PC-9 (cell line): ENCODE data around the gene ARIH1. TPM values are rescaled to one million over a fixed set of nuclear protein-coding genes. Genes with fewer than 3 reads are reported as not detected.

Experiments used
- Bru-seq: library from RNA; stranded (reverse); fragments of 400-500 nt; gene quantifications from one replicate; lab custom pipeline; 2021; lab: Mats Ljungman, UMichigan
- BruChase-seq, 2 experiments: library from RNA; stranded (reverse); fragments of 400-500 nt; gene quantifications; one replicate each; lab custom pipeline; 2021; lab: Mats Ljungman, UMichigan
- BruUV-seq: library from RNA; stranded (reverse); fragments of 400-500 nt; replicated peaks from 2 replicates; lab custom pipeline; 2021; lab: Mats Ljungman, UMichigan
- CTCF ChIA-PET: fragments of 300-600 bp; sonication (Branson Sonifier 250); formaldehyde crosslinking; loops from one replicate; lab custom pipeline; 2022; ENCODE audit warnings: antibody characterized with exemption; lab: Charles Lee
- POLR2A ChIA-PET: fragments of 300-600 bp; sonication (Branson Sonifier 250); formaldehyde crosslinking; loops from one replicate; lab custom pipeline; 2022; ENCODE audit warnings: antibody characterized with exemption; ENCODE audit not compliant: unreplicated experiment; lab: Charles Lee
- DNase-seq, 2 experiments: peaks; one replicate each; pipeline versions ENCODE4 v3.0.0 to v3.0.0-alpha.2; 2015 to 2022; ENCODE audit warnings: mixed read lengths in 1 of 2
- H2AFZ ChIP-seq: fragments of 200-600 bp; sonication (generic); 2 replicates; pipeline ENCODE4 v1.8.1; 2017; ENCODE audit warnings: antibody characterized with exemption
- H3F3A ChIP-seq: fragments of 200-600 bp; sonication (generic); 2 replicates; pipeline ENCODE4 v1.8.1; 2017; ENCODE audit warnings: antibody characterized with exemption, mild to moderate bottlenecking, low read depth; ENCODE audit not compliant: insufficient read depth
- H3K27ac ChIP-seq: fragments of 200-600 bp; sonication (generic); 2 replicates; pipeline ENCODE4 v1.6.1; 2016; ENCODE audit warnings: mixed run types
- H3K27me3 ChIP-seq: fragments of 200-600 bp; sonication (generic); 2 replicates; pipeline ENCODE4 v1.6.1; 2016; ENCODE audit warnings: low read depth, mixed run types; ENCODE audit not compliant: insufficient read depth
- H3K36me3 ChIP-seq: fragments of 200-600 bp; sonication (generic); 2 replicates; pipeline ENCODE4 v1.6.1; 2016; ENCODE audit warnings: low read depth, mixed run types
- H3K4me1 ChIP-seq: fragments of 200-600 bp; sonication (generic); replicated peaks from 2 replicates; pipeline ENCODE4 v1.6.1; 2016; ENCODE audit warnings: mixed run types; ENCODE audit not compliant: insufficient read depth
- H3K4me2 ChIP-seq: fragments of 200-600 bp; sonication (generic); 2 replicates; pipeline ENCODE4 v1.6.1; 2017; ENCODE audit warnings: mixed run types
- H3K4me3 ChIP-seq: fragments of 200-600 bp; sonication (generic); 2 replicates; pipeline ENCODE4 v1.6.1; 2016; ENCODE audit warnings: mixed run types
- H3K79me2 ChIP-seq: fragments of 200-600 bp; sonication (generic); 2 replicates; pipeline ENCODE4 v1.6.1; 2017; ENCODE audit warnings: low read depth, mixed run types
- H3K9me2 ChIP-seq: fragments of 200-600 bp; sonication (generic); 2 replicates; pipeline ENCODE4 v1.8.1; 2017; ENCODE audit warnings: mild to moderate bottlenecking; ENCODE audit not compliant: insufficient read depth
- H3K9me3 ChIP-seq: fragments of 200-600 bp; sonication (generic); 2 replicates; pipeline ENCODE4 v1.8.1; 2016; ENCODE audit warnings: low read depth; ENCODE audit not compliant: insufficient read depth
- H4K20me1 ChIP-seq: fragments of 200-600 bp; sonication (generic); 2 replicates; pipeline ENCODE4 v1.8.1; 2017; ENCODE audit not compliant: insufficient read depth
- EZH2 ChIP-seq: fragments of 200-600 bp; sonication (generic); IDR thresholded peaks from 2 replicates; pipeline ENCODE4 v1.8.0; 2017; ENCODE audit warnings: antibody characterized with exemption, low read depth
- intact Hi-C: fragments of 100-400 bp; cut with micrococcal nuclease; formaldehyde crosslinking; loops from one replicate; pipeline ENCODE4 v1.10.0; 2022; ENCODE audit not compliant: unreplicated experiment
- long read RNA-seq: library from polyadenylated mRNA; stranded (forward); transcript quantifications from one replicate; pipeline ENCODE4 v2.0.0, GENCODE V29; 2022
- total RNA-seq: library from RNA; stranded (reverse); gene quantifications from 2 replicates; pipeline ENCODE4 v1.2.3, GENCODE V29; 2021
- TF ChIP-seq, protein P1 (sequence below): fragments of 200-600 bp; sonication (generic); conservative IDR thresholded peaks from 2 replicates; pipeline ENCODE4 v1.6.1; 2017; ENCODE audit warnings: mixed run types, antibody characterized with exemption, mild to moderate bottlenecking, moderate library complexity

The ARIH1 gene, protein sequence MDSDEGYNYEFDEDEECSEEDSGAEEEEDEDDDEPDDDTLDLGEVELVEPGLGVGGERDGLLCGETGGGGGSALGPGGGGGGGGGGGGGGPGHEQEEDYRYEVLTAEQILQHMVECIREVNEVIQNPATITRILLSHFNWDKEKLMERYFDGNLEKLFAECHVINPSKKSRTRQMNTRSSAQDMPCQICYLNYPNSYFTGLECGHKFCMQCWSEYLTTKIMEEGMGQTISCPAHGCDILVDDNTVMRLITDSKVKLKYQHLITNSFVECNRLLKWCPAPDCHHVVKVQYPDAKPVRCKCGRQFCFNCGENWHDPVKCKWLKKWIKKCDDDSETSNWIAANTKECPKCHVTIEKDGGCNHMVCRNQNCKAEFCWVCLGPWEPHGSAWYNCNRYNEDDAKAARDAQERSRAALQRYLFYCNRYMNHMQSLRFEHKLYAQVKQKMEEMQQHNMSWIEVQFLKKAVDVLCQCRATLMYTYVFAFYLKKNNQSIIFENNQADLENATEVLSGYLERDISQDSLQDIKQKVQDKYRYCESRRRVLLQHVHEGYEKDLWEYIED
- 144 and 190 TPM in 2 replicates for total RNA-seq
- Bru-seq, nascent RNA = percentile 94 among the genes with signal in this experiment
- percentile 93 among the genes with signal in this experiment for BruChase-seq, experiment 1, labeled RNA remaining after a 2-hour chase
- BruChase-seq, experiment 2, labeled RNA remaining after a 6-hour chase = percentile 83 among the genes with signal in this experiment
- long read RNA-seq, full-length matches to known transcripts = 11 of 27 reads
- long read RNA-seq, partial matches to known transcripts = 1 of 27 reads
- long read RNA-seq, other reads (novel, unspliced or antisense) = 15 of 27 reads

DNA sequence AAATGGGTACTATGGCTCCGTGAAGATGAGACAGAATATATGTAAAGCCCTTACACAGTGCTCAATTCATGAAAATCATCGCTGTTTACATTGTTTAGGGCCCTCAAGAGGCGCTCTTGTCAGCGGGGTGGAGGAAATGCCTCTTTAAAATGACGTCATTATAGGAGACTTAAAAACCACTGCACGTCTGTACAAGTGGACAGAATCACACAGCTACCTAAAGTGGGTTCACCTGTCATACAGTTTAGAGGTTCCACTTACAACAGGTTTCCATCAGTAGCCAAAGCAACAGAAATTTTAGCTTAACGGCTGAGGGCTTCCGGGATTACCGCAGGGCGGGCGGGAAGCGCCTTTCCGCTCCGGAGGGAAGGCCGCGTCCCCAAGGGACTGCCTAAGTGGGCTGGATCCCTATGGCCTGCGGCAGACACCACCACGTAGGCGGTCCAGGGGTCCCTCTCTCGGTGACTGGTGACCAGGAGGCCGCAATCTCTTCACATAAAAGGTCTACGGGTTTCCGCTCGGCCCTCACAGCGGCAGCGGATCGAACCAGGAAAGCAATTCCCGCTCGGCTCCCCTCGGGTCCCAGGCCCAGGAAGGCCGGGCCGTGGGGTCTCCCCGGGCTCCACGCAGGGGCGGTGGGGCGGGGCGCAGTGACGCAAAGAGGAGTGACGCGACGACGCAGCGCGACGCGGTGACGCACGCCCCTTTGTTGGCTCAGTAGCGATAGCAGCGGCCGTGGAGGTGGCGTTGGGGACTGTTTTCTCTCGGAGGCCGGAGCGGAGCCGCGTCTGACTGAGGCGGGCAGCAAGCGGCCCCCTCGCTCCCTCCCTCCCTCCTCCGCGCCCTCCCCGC, at the start of gene ARIH1:
TSS of gene ARIH1 (plus strand) at position 717 of the 852 bp plus-strand sequence. CDS start 310 bp downstream, outside the sequence.
- intact Hi-C loops = loop anchor here (2.0 to 10.0 kb wide), 2 partner anchors 97 to 311 kb away; partner anchors contain the start of genes ADPGK and HEXA
- Histone ChIP-seq H2AFZ (peak within 1 kb of the TSS; percentile 82), H3K4me2 (peak within 1 kb of the TSS; percentile 89), H3K27ac (peak within 1 kb of the TSS; percentile 94), H3K4me3 (peak within 1 kb of the TSS; percentile 67), H3K9me3 (no peaks in the 10 kb centered on the region), H3K36me3 (peaks cover 22% of the 10 kb centered on the region), H3K79me2 (peaks cover 59% of the 10 kb centered on the region), H3K9me2 (no peaks in the 10 kb centered on the region), H3K4me1 (peaks cover 27% of the 10 kb centered on the region), H3K27me3 (no peaks in the 10 kb centered on the region), H3F3A (peaks cover 20% of the 10 kb centered on the region), H4K20me1 (peaks cover 36% of the 10 kb centered on the region)
- CTCF ChIA-PET = interaction anchor here (0.6 kb wide), 1 partner anchor 54 kb away, joined by 3 read pairs; no protein-coding TSS in a partner anchor
- TSS peak; percentile 86 for BruUV-seq
- POLR2A ChIA-PET = interaction anchor here (0.6 kb wide), 2 partner anchors 12 to 63 kb away, joined by 3 to 4 read pairs; no protein-coding TSS in a partner anchor
- TF ChIP-seq, protein P1, sequence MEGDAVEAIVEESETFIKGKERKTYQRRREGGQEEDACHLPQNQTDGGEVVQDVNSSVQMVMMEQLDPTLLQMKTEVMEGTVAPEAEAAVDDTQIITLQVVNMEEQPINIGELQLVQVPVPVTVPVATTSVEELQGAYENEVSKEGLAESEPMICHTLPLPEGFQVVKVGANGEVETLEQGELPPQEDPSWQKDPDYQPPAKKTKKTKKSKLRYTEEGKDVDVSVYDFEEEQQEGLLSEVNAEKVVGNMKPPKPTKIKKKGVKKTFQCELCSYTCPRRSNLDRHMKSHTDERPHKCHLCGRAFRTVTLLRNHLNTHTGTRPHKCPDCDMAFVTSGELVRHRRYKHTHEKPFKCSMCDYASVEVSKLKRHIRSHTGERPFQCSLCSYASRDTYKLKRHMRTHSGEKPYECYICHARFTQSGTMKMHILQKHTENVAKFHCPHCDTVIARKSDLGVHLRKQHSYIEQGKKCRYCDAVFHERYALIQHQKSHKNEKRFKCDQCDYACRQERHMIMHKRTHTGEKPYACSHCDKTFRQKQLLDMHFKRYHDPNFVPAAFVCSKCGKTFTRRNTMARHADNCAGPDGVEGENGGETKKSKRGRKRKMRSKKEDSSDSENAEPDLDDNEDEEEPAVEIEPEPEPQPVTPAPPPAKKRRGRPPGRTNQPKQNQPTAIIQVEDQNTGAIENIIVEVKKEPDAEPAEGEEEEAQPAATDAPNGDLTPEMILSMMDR = peak; percentile 45; the same call in 1 of the 2 replicates
- no peak for TF ChIP-seq EZH2
- peak; percentile 84 to 96 for DNase-seq

DNA sequence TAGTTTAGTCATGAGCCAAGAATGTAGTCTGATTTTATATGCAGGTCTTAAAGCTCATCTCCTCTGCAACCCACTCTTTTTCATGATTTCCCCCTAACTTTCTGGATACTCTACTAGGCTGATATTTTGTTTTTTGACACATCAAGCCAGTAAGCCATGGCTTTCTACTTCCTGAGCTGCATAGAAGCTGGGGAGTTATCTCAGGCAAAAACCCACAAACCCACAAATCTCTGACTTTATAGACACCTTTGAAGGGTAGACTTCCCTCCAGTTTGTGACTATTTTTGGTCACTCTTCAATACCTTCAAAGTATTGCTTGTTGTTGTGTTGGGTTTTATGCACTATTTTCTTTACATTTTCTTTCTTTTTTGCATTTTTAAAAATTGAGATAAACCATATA, 47.4 kb upstream of the ARIH1 start:
- DNase-seq = no peak
- no TSS peak for BruUV-seq
- no peaks in the 10 kb centered on the region for H3K36me3 ChIP-seq
- intact Hi-C loops = no loop called here
- TF ChIP-seq EZH2 = no peak
- TF ChIP-seq, protein P1 = no peak
- H3K9me2 ChIP-seq = no peaks in the 10 kb centered on the region
- H3K4me1 ChIP-seq = no peaks in the 10 kb centered on the region
- no peaks in the 10 kb centered on the region for H3F3A ChIP-seq
- no peak overlapping the region for H3K4me2 ChIP-seq
- H3K9me3 ChIP-seq = peaks cover 11% of the 10 kb centered on the region; the same call in 1 of the 2 replicates
- ChIA-PET CTCF (no interaction called here), POLR2A (no interaction called here)
- no peak overlapping the region for H2AFZ ChIP-seq
- H3K4me3 ChIP-seq = no peak overlapping the region
- no peaks in the 10 kb centered on the region for H4K20me1 ChIP-seq
- H3K27me3 ChIP-seq = peaks cover 19% of the 10 kb centered on the region
- H3K79me2 ChIP-seq = no peaks in the 10 kb centered on the region
- no peak overlapping the region for H3K27ac ChIP-seq
